ENCODE results near the gene RNGTT.

RNGTT gene

GRCh38 chr6:88561034-88561953 is 402.1 kb downstream of the RNGTT start:
- no peak for DNase-seq (ENCODE audit: low read depth, low spot score)
